Sigmoid colon (tissue), 7 donors: ENCODE results near the gene GTPBP3. TPM values are rescaled to one million over a fixed set of nuclear protein-coding genes. Genes with fewer than 3 reads are reported as not detected.

ENCODE experiments used
- DNase-seq: peaks from one replicate; pipeline ENCODE4 v3.0.0-alpha.2; 2019
- H3K27ac ChIP-seq, 4 donors: fragments of 200-600 bp; sonication (generic); one replicate each; pipeline ENCODE4 v1.5.1; 2016 to 2019; ENCODE audit warnings: mild to moderate bottlenecking in 1 of 4
- H3K27me3 ChIP-seq, 3 donors: fragments of 200-600 bp; sonication (generic); one replicate each; pipeline ENCODE4 v1.5.1; 2019; ENCODE audit warnings: mild to moderate bottlenecking in 1 of 3
- H3K36me3 ChIP-seq, 4 donors: fragments of 200-600 bp; sonication (generic); one replicate each; pipeline ENCODE4 v1.5.1; 2016 to 2019
- H3K4me1 ChIP-seq, 4 donors: fragments of 200-600 bp; sonication (generic); one replicate each; pipeline ENCODE4 v1.5.1; 2017 to 2019
- H3K4me3 ChIP-seq, 4 donors: fragments of 200-600 bp; sonication (generic); one replicate each; pipeline ENCODE4 v1.5.1; 2017 to 2019; ENCODE audit warnings: mild to moderate bottlenecking in 2 of 4, moderate library complexity in 1 of 4
- H3K9me3 ChIP-seq, 4 donors: fragments of 200-600 bp in 3 of 4; sonication (generic) in 3 of 4; one replicate each; pipeline versions ENCODE4 v1.5.1 to v1.6.1; 2013 to 2019
- EP300 ChIP-seq, 4 donors: sonication (generic); formaldehyde crosslinking; IDR thresholded peaks; one replicate each; pipeline ENCODE4 v1.6.1; 2017; ENCODE audit warnings: antibody characterized with exemption in 4 of 4
- POLR2A ChIP-seq, 2 donors: fragments of 450-650 bp; IDR thresholded peaks; one replicate each; pipeline ENCODE4 v1.6.1; 2016; ENCODE audit warnings: antibody characterized with exemption in 2 of 2, mild to moderate bottlenecking in 2 of 2, moderate library complexity in 2 of 2
- POLR2AphosphoS5 ChIP-seq, 4 donors: sonication (generic); formaldehyde crosslinking; IDR thresholded peaks; one replicate each; pipeline ENCODE4 v1.6.1; 2017; ENCODE audit warnings: antibody characterized with exemption in 4 of 4
- WGBS, 2 donors: extraction: QIAGEN DNeasy Blood & Tissue Kit; methylation state at CpG; one replicate each; pipeline ENCODE4 v1.1.7; 2013; 5-methylcytosine and 5-hydroxymethylcytosine counted together
- intact Hi-C: fragments of 100-400 bp; cut with DNase I; formaldehyde crosslinking; loops from one replicate; pipeline ENCODE4 v1.15.1; 2023
- polyA plus RNA-seq, 3 donors: library from polyadenylated mRNA; stranded (reverse); fragments of 200-250 nt; gene quantifications; one replicate each; pipeline ENCODE4 v1.2.3, GENCODE V29; 2013
- total RNA-seq, 4 donors: library from RNA; depleted of rRNA; stranded (reverse); fragments of >200 nt; gene quantifications; one replicate each; pipeline ENCODE4 v1.1.0, GENCODE V29; 2016
- TF ChIP-seq, protein P1 (sequence below), 4 experiments: fragments of 450-650 bp in 3 of 4; fragments of 200-600 bp in 1 of 4; IDR thresholded peaks; one replicate each; pipeline ENCODE4 v1.5.1; 2016 to 2019; ENCODE audit warnings: antibody characterized with exemption in 4 of 4, mild to moderate bottlenecking in 3 of 4, moderate library complexity in 2 of 4
- donor health status: healthy with polysubstance abuse.
- donor health status: Bipolar disorder and iron deficiency.
- donor health status: healthy.

GTPBP3 gene
- total and polyA plus RNA-seq, 7 donors, result 3.7 to 22.2 (median 13.2) TPM

DNA sequence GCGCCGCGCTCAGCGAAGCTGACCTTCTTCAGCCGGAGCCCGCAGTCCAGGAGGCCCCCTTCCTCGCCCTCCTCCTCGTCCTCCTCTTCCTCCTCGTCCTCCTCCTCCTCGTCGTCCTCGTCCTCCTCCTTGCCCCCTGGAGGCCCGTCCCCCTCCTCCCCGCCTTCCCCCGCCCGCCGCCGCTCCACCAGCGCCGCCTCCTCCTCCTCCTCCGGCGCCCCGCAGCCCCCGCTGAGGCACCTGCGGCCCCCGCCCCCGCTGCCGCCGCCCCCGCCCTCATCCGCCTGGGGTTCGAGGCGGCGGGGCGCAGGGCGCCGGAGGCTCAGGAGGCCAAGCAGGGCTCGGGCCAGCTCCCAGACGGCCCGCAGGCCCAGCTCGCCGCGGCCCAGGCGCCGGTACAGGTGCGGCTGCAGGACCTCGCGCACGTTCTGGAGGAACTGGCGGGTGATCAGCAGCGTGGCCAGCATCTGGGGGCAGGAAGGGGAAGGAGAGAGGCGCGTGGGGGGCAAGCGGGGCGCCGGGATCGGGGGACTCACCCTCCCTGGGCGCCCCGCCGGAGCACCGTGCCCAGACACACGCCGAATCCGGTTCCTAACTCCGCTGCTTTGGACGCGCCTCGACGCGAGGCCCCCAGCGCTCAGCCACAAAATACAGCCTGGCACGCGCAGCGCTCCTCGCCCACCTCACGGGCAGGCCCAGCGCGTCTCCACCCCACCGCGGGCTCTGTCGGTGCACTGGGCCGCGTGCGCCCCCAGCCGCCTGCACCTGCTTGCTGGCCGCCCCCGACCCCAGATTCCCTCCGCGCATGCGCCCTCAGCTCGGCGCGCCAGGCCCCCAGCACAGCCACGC lies 8.6 kb upstream of the GTPBP3 start:
- Histone ChIP-seq H3K4me1 (peaks cover 0 to 28% (median 21%) of the 10 kb centered on the region in 4 donors), H3K9me3 (no peaks in the 10 kb centered on the region), H3K4me3 (peak overlapping the region; percentile 11 to 39 (median 38)), H3K27ac (peak overlapping the region in 1 of 4 donors; percentile 2), H3K27me3 (peaks cover 5 to 47% (median 27%) of the 10 kb centered on the region in 3 donors), H3K36me3 (peaks cover 0 to 8% (median 0%) of the 10 kb centered on the region in 4 donors)
- 5 to 6% methylated on average over 94 of the region's 94 CpGs for WGBS, 2 donors
- no peak for TF ChIP-seq POLR2A (IDR thresholded peaks at IDR 0.05)
- TF ChIP-seq, protein P1, sequence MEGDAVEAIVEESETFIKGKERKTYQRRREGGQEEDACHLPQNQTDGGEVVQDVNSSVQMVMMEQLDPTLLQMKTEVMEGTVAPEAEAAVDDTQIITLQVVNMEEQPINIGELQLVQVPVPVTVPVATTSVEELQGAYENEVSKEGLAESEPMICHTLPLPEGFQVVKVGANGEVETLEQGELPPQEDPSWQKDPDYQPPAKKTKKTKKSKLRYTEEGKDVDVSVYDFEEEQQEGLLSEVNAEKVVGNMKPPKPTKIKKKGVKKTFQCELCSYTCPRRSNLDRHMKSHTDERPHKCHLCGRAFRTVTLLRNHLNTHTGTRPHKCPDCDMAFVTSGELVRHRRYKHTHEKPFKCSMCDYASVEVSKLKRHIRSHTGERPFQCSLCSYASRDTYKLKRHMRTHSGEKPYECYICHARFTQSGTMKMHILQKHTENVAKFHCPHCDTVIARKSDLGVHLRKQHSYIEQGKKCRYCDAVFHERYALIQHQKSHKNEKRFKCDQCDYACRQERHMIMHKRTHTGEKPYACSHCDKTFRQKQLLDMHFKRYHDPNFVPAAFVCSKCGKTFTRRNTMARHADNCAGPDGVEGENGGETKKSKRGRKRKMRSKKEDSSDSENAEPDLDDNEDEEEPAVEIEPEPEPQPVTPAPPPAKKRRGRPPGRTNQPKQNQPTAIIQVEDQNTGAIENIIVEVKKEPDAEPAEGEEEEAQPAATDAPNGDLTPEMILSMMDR (IDR thresholded peaks at IDR 0.05), result no peak
- TF ChIP-seq EP300 (IDR thresholded peaks at IDR 0.05), result no peak
- TF ChIP-seq POLR2AphosphoS5 (IDR thresholded peaks at IDR 0.05), result no peak
- intact Hi-C loops, result no loop called here
- no peak for DNase-seq

DNA sequence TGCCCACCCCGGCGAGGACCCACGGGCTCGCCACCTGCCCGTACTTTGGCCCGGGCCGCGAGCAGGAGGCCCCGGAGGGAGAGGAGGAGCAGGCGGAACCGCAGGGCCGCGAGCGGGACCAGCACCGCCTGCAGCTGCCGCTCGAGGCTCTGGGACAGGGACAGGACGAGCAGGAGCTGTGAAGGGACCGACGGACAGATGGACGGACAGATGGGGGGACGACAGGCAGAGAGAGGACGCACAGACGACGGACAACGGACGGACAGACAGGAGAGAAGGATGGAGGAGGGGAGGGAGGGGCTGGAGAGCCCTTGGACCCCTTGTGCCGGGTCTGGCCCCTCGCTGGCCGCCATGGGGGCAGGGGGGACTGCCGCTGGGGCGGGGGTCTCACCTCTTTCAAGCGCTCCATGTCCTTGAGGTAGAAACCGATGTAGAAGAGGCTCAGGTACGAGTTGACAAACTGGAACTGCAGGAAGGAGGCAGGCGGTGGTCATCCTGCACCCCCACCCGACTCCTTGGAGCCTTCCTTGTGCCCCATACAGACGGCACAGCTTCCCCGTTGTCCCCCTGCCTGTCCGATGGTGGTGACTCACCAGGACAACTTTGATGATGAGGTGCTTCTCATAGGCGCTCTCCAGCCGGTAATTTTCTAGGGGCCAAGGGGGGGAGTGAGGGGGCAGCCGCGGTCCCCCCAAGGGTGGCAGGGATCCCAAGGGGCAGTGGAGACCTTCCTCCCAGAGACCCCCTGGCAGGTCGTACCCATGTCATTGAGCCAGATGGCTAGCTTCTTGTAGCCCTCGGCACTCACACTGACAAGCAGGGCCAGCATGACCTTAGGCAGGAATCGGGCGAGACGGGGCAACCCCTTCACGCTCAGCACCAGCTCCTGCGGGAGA lies 7.7 kb upstream of the GTPBP3 start:
- H3K9me3 ChIP-seq, result no peaks in the 10 kb centered on the region
- intact Hi-C loops, result no loop called here
- peaks cover 5 to 47% (median 27%) of the 10 kb centered on the region in 3 donors for H3K27me3 ChIP-seq
- peaks cover 0 to 35% (median 27%) of the 10 kb centered on the region in 4 donors for H3K4me1 ChIP-seq
- peaks cover 0 to 8% (median 0%) of the 10 kb centered on the region in 4 donors for H3K36me3 ChIP-seq
- TF ChIP-seq EP300 (IDR thresholded peaks at IDR 0.05) (no peak), POLR2A (IDR thresholded peaks at IDR 0.05) (no peak), POLR2AphosphoS5 (IDR thresholded peaks at IDR 0.05) (no peak)
- TF ChIP-seq, protein P1 (IDR thresholded peaks at IDR 0.05), result no peak
- no peak overlapping the region for H3K4me3 ChIP-seq
- no peak for DNase-seq
- no peak overlapping the region for H3K27ac ChIP-seq
- WGBS, 2 donors, result 45 to 63% methylated on average over 51 of the region's 51 CpGs

DNA sequence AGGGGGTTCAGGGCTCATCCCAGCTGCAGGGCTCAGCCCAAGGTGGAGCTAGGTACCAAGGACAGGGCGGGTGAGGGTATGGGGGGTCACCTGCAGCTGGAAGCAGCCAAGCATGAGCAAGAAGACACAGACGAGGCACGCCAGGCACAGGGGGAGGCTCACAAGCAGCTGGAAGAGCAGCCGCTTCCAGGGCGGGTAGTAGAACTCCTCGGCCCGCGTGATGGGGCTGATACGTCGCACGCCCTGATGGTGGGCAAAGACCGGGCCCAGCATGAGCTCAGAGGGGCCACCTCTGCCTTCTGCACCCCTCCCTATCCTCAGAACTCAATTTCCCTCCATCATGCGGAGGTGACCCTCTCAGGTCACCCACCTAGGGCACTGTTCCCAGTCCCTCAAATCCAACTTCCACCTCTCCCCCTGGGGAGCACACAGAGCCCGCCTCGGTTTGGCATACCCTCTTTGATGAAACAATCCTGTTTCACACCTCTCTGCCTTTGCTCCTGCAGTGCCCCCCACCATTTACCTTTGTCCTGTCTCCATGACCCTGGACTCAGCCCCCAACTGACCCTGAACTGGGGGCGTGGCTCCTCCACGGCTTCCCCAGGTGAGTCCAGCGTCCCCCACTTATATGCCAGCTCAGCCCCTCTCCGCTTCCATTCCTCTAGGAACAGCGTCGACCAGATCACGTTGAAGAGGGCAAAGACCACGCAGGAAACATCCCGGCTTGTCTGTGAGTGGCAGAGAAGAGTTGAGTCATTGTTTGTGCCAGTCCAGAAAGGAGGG lies 6.9 kb upstream of the GTPBP3 start:
- H3K4me1 ChIP-seq, result peaks cover 0 to 42% (median 34%) of the 10 kb centered on the region in 4 donors
- no peak for TF ChIP-seq EP300 (IDR thresholded peaks at IDR 0.05)
- TF ChIP-seq, protein P1 (IDR thresholded peaks at IDR 0.05), result no peak
- no peak for TF ChIP-seq POLR2A (IDR thresholded peaks at IDR 0.05)
- no peak for TF ChIP-seq POLR2AphosphoS5 (IDR thresholded peaks at IDR 0.05)

DNA sequence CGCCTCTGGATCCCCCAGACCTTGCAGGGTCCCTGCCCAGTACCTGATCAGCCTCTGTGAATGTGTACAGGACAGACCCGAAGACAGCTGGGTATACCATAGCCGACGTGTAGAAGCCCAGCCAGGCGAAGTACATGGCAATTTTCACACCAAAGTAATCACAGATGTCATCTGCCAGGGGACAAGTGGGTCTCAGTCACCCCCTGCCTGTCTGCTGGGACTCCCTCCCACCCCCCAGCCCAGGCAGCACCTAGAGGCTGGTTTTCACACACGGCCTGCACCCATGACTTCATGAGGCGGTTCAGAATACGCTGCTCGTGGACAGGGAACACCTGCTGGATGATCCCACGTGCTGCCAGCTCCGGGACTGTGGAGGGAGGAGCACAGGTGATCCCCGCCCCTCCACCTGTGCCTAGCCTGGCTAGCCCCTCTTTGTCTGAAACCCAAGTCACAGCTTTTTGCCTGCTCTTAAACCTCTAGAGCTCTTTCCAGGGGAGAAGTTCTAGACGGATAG lies 6.3 kb upstream of the GTPBP3 start:
- no peaks in the 10 kb centered on the region for H3K9me3 ChIP-seq
- WGBS, 2 donors, result 52 to 82% methylated on average over 13 of the region's 13 CpGs
- intact Hi-C loops, result no loop called here
- DNase-seq, result no peak
- H3K36me3 ChIP-seq, result peaks cover 0 to 8% (median 0%) of the 10 kb centered on the region in 4 donors
- no peak overlapping the region for H3K27ac ChIP-seq
- TF ChIP-seq, protein P1 (IDR thresholded peaks at IDR 0.05), result no peak
- TF ChIP-seq EP300 (IDR thresholded peaks at IDR 0.05) (no peak), POLR2A (IDR thresholded peaks at IDR 0.05) (no peak), POLR2AphosphoS5 (IDR thresholded peaks at IDR 0.05) (no peak)
- peaks cover 0 to 48% (median 40%) of the 10 kb centered on the region in 4 donors for H3K4me1 ChIP-seq
- H3K27me3 ChIP-seq, result peaks cover 5 to 47% (median 27%) of the 10 kb centered on the region in 3 donors
- H3K4me3 ChIP-seq, result no peak overlapping the region

More for the DNA sequence above, 6.9 kb upstream of the GTPBP3 start:
- 89 to 90% methylated on average over 24 of the region's 24 CpGs for WGBS, 2 donors
- Histone ChIP-seq H3K9me3 (no peaks in the 10 kb centered on the region), H3K27ac (no peak overlapping the region), H3K27me3 (peaks cover 5 to 47% (median 27%) of the 10 kb centered on the region in 3 donors), H3K4me3 (no peak overlapping the region), H3K36me3 (peaks cover 0 to 8% (median 0%) of the 10 kb centered on the region in 4 donors)
- intact Hi-C loops, result no loop called here
- DNase-seq, result no peak
